PC-9 (cell line): Measurements from ENCODE around the gene RNU1-4. TPM values are rescaled to one million over a fixed set of nuclear protein-coding genes. Genes with fewer than 3 reads are reported as not detected.
"Not testable (repeated sequence)": the region's sequence is repeated elsewhere in the genome, so short reads cannot be mapped to it uniquely, and the experiment has no call there.

Experiments used
- BruUV-seq: library from RNA; stranded (reverse); fragments of 400-500 nt; replicated peaks from 2 replicates; lab custom pipeline; 2021; lab: Mats Ljungman, UMichigan
- CTCF ChIA-PET: fragments of 300-600 bp; sonication (Branson Sonifier 250); formaldehyde crosslinking; loops from one replicate; lab custom pipeline; 2022; ENCODE audit warnings: antibody characterized with exemption; lab: Charles Lee
- POLR2A ChIA-PET: fragments of 300-600 bp; sonication (Branson Sonifier 250); formaldehyde crosslinking; loops from one replicate; lab custom pipeline; 2022; ENCODE audit warnings: antibody characterized with exemption; ENCODE audit not compliant: unreplicated experiment; lab: Charles Lee
- DNase-seq, 2 experiments: peaks; one replicate each; pipeline versions ENCODE4 v3.0.0 to v3.0.0-alpha.2; 2015 to 2022; ENCODE audit warnings: mixed read lengths in 1 of 2
- H2AFZ ChIP-seq: fragments of 200-600 bp; sonication (generic); 2 replicates; pipeline ENCODE4 v1.8.1; 2017; ENCODE audit warnings: antibody characterized with exemption
- H3F3A ChIP-seq: fragments of 200-600 bp; sonication (generic); 2 replicates; pipeline ENCODE4 v1.8.1; 2017; ENCODE audit warnings: antibody characterized with exemption, mild to moderate bottlenecking, low read depth; ENCODE audit not compliant: insufficient read depth
- H3K27ac ChIP-seq: fragments of 200-600 bp; sonication (generic); 2 replicates; pipeline ENCODE4 v1.6.1; 2016; ENCODE audit warnings: mixed run types
- H3K27me3 ChIP-seq: fragments of 200-600 bp; sonication (generic); 2 replicates; pipeline ENCODE4 v1.6.1; 2016; ENCODE audit warnings: low read depth, mixed run types; ENCODE audit not compliant: insufficient read depth
- H3K36me3 ChIP-seq: fragments of 200-600 bp; sonication (generic); 2 replicates; pipeline ENCODE4 v1.6.1; 2016; ENCODE audit warnings: low read depth, mixed run types
- H3K4me1 ChIP-seq: fragments of 200-600 bp; sonication (generic); replicated peaks from 2 replicates; pipeline ENCODE4 v1.6.1; 2016; ENCODE audit warnings: mixed run types; ENCODE audit not compliant: insufficient read depth
- H3K4me2 ChIP-seq: fragments of 200-600 bp; sonication (generic); 2 replicates; pipeline ENCODE4 v1.6.1; 2017; ENCODE audit warnings: mixed run types
- H3K4me3 ChIP-seq: fragments of 200-600 bp; sonication (generic); 2 replicates; pipeline ENCODE4 v1.6.1; 2016; ENCODE audit warnings: mixed run types
- H3K79me2 ChIP-seq: fragments of 200-600 bp; sonication (generic); 2 replicates; pipeline ENCODE4 v1.6.1; 2017; ENCODE audit warnings: low read depth, mixed run types
- H3K9me2 ChIP-seq: fragments of 200-600 bp; sonication (generic); 2 replicates; pipeline ENCODE4 v1.8.1; 2017; ENCODE audit warnings: mild to moderate bottlenecking; ENCODE audit not compliant: insufficient read depth
- H3K9me3 ChIP-seq: fragments of 200-600 bp; sonication (generic); 2 replicates; pipeline ENCODE4 v1.8.1; 2016; ENCODE audit warnings: low read depth; ENCODE audit not compliant: insufficient read depth
- H4K20me1 ChIP-seq: fragments of 200-600 bp; sonication (generic); 2 replicates; pipeline ENCODE4 v1.8.1; 2017; ENCODE audit not compliant: insufficient read depth
- intact Hi-C: fragments of 100-400 bp; cut with micrococcal nuclease; formaldehyde crosslinking; loops from one replicate; pipeline ENCODE4 v1.10.0; 2022; ENCODE audit not compliant: unreplicated experiment
- total RNA-seq: library from RNA; stranded (reverse); gene quantifications from 2 replicates; pipeline ENCODE4 v1.2.3, GENCODE V29; 2021

Gene RNU1-4
- total RNA-seq, 1 experiment from 2014 or later: 1,333 TPM

GRCh38 chr1:16759650-16760455 lies 19.5 kb downstream of the RNU1-4 start:
- H3K9me2 ChIP-seq, H3K4me2 ChIP-seq, CTCF ChIA-PET, POLR2A ChIA-PET, H3K27me3 ChIP-seq, H3K4me3 ChIP-seq, H3F3A ChIP-seq, H2AFZ ChIP-seq, BruUV-seq, intact Hi-C loops, H4K20me1 ChIP-seq, H3K27ac ChIP-seq, DNase-seq, H3K4me1 ChIP-seq, H3K36me3 ChIP-seq, H3K9me3 ChIP-seq, H3K79me2 ChIP-seq: not testable (repeated sequence)

GRCh38 chr1:16760456-16760765 lies 20.1 kb downstream of the RNU1-4 start:
- H3K36me3 ChIP-seq, POLR2A ChIA-PET, BruUV-seq, H3K9me3 ChIP-seq, H3K4me3 ChIP-seq, H3K27ac ChIP-seq, intact Hi-C loops, H3K79me2 ChIP-seq, H3K9me2 ChIP-seq, H3F3A ChIP-seq, H4K20me1 ChIP-seq, H2AFZ ChIP-seq, DNase-seq, H3K27me3 ChIP-seq, H3K4me1 ChIP-seq, CTCF ChIA-PET, H3K4me2 ChIP-seq: not testable (repeated sequence)

DNA sequence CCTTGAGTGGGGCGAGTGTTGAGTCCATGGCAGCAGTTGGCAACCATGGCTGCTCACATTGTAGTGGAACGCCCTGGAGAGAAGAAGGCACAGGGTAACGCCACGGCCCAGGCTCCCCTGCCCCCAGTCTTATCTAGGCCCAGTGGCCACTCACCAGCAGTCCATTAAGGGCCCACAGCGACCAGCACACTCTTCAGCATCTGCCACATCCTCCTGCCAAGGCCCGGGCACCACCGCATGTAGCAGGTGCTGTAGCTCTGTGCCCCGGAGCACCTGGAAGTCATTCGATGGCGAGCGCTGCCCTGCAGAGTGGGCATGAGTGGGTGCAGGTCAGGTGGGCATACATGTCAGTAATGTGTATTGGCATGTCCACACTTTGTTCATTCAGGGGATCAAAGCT lies 20.5 kb downstream of the RNU1-4 start:
- H3K4me1 ChIP-seq, CTCF ChIA-PET, H3K79me2 ChIP-seq, POLR2A ChIA-PET, H3K9me2 ChIP-seq, H3K27me3 ChIP-seq, H3K27ac ChIP-seq, BruUV-seq, H3F3A ChIP-seq, H3K36me3 ChIP-seq, H3K9me3 ChIP-seq, H4K20me1 ChIP-seq, H2AFZ ChIP-seq, H3K4me2 ChIP-seq, intact Hi-C loops, H3K4me3 ChIP-seq, DNase-seq: not testable (repeated sequence)

GRCh38 chr1:16764248-16764819 lies 24.0 kb downstream of the RNU1-4 start:
- BruUV-seq, H3K9me2 ChIP-seq, H3F3A ChIP-seq, H3K27ac ChIP-seq, H3K4me1 ChIP-seq, H3K27me3 ChIP-seq, CTCF ChIA-PET, intact Hi-C loops, H3K4me2 ChIP-seq, H4K20me1 ChIP-seq, POLR2A ChIA-PET, H3K36me3 ChIP-seq, H3K9me3 ChIP-seq, H3K79me2 ChIP-seq, H2AFZ ChIP-seq, H3K4me3 ChIP-seq: not testable (repeated sequence)
- DNase-seq: peak in 1 of 2 experiments; percentile 31

DNA sequence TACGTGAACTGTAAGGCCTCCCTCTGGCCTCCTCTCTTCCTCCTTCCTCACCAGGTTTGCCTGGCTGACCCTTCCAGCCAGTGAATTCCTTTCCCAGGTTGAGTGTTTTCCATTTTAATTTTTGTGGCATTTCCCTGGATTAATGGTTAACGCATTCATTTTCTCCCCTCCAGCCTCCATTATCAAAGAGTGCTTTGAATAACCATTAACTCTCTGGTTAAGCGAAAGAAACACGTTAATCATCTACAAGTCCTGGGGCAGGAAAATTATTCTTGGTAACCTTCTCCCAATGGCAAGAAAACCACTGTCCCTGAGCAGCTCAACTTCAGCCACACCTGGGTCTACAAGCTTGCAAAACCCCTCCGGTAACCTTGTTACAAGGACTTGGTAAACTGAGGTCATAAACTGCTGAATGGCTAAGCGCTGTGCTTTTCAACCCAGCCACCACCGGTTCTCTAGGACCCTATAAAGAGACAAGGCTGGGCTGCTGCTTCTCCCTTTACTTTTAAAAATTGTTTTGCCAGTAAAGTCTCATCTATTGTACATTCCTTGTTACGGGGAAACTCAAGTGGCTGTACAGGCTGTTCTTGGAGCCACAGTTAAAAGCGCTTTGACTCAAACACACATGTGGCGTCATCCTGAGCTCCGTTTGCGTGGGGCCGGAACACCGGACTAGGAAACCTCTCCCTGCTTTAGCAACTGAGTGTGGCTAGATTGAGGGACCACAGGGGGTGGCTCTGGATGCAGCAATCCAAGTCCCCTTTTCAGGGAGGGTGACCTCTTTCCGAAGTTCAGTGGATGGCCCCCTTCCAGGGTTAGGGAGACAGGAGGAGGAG lies 24.7 kb downstream of the RNU1-4 start:
- H3K4me1 ChIP-seq, H3K27ac ChIP-seq, H2AFZ ChIP-seq, H3K4me3 ChIP-seq, BruUV-seq, POLR2A ChIA-PET, DNase-seq, CTCF ChIA-PET, H3K36me3 ChIP-seq, H3K4me2 ChIP-seq, H4K20me1 ChIP-seq, intact Hi-C loops, H3K9me2 ChIP-seq, H3K27me3 ChIP-seq, H3F3A ChIP-seq, H3K79me2 ChIP-seq, H3K9me3 ChIP-seq: not testable (repeated sequence)

DNA sequence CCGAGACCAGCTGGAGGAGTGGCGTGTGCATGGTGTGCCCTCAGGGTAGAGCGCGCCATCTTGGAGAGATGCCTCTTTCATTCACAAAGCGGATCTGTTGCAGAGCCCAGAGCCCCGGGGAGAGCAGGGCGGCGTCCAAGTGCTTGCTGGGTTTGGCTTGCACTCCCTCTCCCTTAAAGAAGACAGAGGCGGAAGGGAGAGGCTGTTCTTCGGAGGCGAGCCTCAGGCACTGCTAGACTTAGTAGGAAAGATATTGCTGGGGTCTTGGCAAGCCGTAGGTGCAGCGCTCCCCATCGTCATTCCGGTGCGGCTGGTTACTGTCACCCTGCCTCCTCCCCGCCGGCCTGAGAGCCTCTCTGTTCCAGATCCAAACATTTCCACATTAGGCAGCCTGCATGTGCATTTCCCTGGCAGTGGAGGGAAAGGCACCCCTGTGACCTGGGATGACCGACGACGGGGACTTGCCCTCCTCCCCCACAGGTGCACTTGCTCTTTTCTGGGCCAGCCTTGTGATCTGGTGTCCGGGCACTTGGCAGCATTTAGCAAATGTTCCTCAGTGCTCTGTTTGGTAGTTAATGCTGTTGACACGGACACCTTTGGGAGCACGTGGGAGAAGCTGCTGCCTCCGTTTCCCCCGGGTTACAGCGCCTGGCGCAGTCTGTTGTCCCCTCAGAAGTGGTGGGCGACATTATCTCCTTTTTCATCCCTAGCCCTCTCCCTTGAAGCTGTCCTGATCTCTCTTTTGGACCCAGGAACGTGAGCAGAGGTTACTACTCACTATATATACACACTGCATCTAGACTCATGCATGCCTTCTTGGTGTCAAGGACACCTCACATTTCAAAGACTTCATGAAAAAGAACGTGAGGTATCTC lies 25.7 kb downstream of the RNU1-4 start:
- not testable (repeated sequence) for H3K4me2 ChIP-seq

More for the DNA sequence above, 25.7 kb downstream of the RNU1-4 start:
- BruUV-seq, H3F3A ChIP-seq, DNase-seq, POLR2A ChIA-PET, H3K79me2 ChIP-seq, H3K4me1 ChIP-seq, H3K27me3 ChIP-seq, H3K4me3 ChIP-seq, H3K9me3 ChIP-seq, CTCF ChIA-PET, H3K27ac ChIP-seq, H2AFZ ChIP-seq, H3K9me2 ChIP-seq, H4K20me1 ChIP-seq, intact Hi-C loops, H3K36me3 ChIP-seq: not testable (repeated sequence)
